PC-3 (cell line): Measurements from ENCODE around the gene TMPRSS2. TPM values are rescaled to one million over a fixed set of nuclear protein-coding genes. Genes with fewer than 3 reads are reported as not detected.

Experiments
- ATAC-seq: fragments of 200-7000 bp; cut with Tn5 transposase; 2 replicates; pipeline ENCODE4 v1.9.1; 2020; ENCODE audit warnings: mild to moderate bottlenecking, moderate library complexity
- BruUV-seq: library from RNA; stranded (reverse); fragments of 400-500 nt; replicated peaks from 2 replicates; lab custom pipeline; 2021; lab: Mats Ljungman, UMichigan
- CTCF ChIA-PET: fragments of 300-600 bp; sonication (Branson Sonifier 250); formaldehyde crosslinking; loops from one replicate; lab custom pipeline; 2022; ENCODE audit warnings: antibody characterized with exemption; lab: Charles Lee
- POLR2A ChIA-PET: fragments of 300-600 bp; sonication (Branson Sonifier 250); formaldehyde crosslinking; loops from one replicate; lab custom pipeline; 2022; ENCODE audit warnings: antibody characterized with exemption; ENCODE audit not compliant: unreplicated experiment; lab: Charles Lee
- DNase-seq: peaks from one replicate; pipeline ENCODE4 v3.0.0-alpha.2; 2015
- H2AFZ ChIP-seq: fragments of 300-600 bp; sonication (generic); 2 replicates; pipeline ENCODE4 v1.6.0; 2016; ENCODE audit warnings: antibody characterized with exemption, low read length
- H3F3A ChIP-seq: fragments of 300-600 bp; sonication (generic); one replicate; pipeline ENCODE4 v1.6.0; 2017; ENCODE audit warnings: antibody characterized with exemption, low read length, control low read depth, mild to moderate bottlenecking; ENCODE audit not compliant: unreplicated experiment
- H3K27ac ChIP-seq: fragments of 300-600 bp; sonication (generic); 2 replicates; pipeline ENCODE4 v1.5.1; 2016; ENCODE audit warnings: mild to moderate bottlenecking, low read length
- H3K27me3 ChIP-seq: fragments of 300-600 bp; sonication (generic); 2 replicates; pipeline ENCODE4 v1.6.1; 2016; ENCODE audit warnings: low read length, mixed read lengths
- H3K36me3 ChIP-seq: fragments of 300-600 bp; sonication (generic); 2 replicates; pipeline ENCODE4 v1.6.1; 2016; ENCODE audit warnings: low read depth, mixed run types, low read length, mixed read lengths
- H3K4me1 ChIP-seq: fragments of 300-600 bp; sonication (generic); 2 replicates; pipeline ENCODE4 v1.5.1; 2016; ENCODE audit warnings: low read length; ENCODE audit not compliant: insufficient read depth
- H3K4me2 ChIP-seq: fragments of 300-600 bp; sonication (generic); 2 replicates; pipeline ENCODE4 v1.6.0; 2016; ENCODE audit warnings: low read length
- H3K4me3 ChIP-seq: fragments of 300-600 bp; sonication (generic); 2 replicates; pipeline ENCODE4 v1.5.1; 2016; ENCODE audit warnings: mild to moderate bottlenecking, low read length, mixed read lengths
- H3K79me2 ChIP-seq: fragments of 300-600 bp; sonication (generic); 2 replicates; pipeline ENCODE4 v1.6.1; 2017; ENCODE audit warnings: low read length, mixed read lengths
- H3K9ac ChIP-seq: fragments of 300-600 bp; sonication (generic); 2 replicates; pipeline ENCODE4 v1.6.0; 2016; ENCODE audit warnings: mild to moderate bottlenecking, low read length
- H3K9me2 ChIP-seq: fragments of 300-600 bp; sonication (generic); replicated peaks from 2 replicates; pipeline ENCODE4 v1.6.1; 2016; ENCODE audit warnings: mixed run types, low read length, mixed read lengths
- H3K9me3 ChIP-seq: fragments of 300-600 bp; sonication (generic); 2 replicates; pipeline ENCODE4 v1.6.1; 2016; ENCODE audit warnings: low read length, mixed read lengths
- H4K20me1 ChIP-seq: fragments of 300-600 bp; sonication (generic); 2 replicates; pipeline ENCODE4 v1.6.1; 2016; ENCODE audit warnings: low read length, mixed read lengths
- EZH2 ChIP-seq: fragments of 300-600 bp; sonication (generic); IDR thresholded peaks from one replicate; pipeline ENCODE4 v1.6.1; 2017; ENCODE audit warnings: antibody characterized with exemption, mild to moderate bottlenecking, low read length; ENCODE audit not compliant: unreplicated experiment
- EZH2phosphoT487 ChIP-seq: fragments of 300-600 bp; sonication (generic); IDR thresholded peaks from 2 replicates; pipeline ENCODE4 v1.6.1; 2018; ENCODE audit warnings: mild to moderate bottlenecking, antibody characterized with exemption, low read length, borderline replicate concordance
- intact Hi-C: fragments of 100-400 bp; cut with micrococcal nuclease; formaldehyde crosslinking; loops from 2 replicates; pipeline ENCODE4 v1.9.0; 2023
- total RNA-seq: library from RNA; depleted of rRNA; stranded (reverse); fragments of >200 nt; gene quantifications from 2 replicates; pipeline ENCODE4 v1.2.3, GENCODE V29; 2014
- TF ChIP-seq, protein P1 (sequence below): fragments of 300-600 bp; sonication (generic); conservative IDR thresholded peaks from 2 replicates; pipeline ENCODE4 v1.5.1; 2017; ENCODE audit warnings: antibody characterized with exemption, low read depth, mild to moderate bottlenecking, low read length

Gene TMPRSS2
- total RNA-seq, 1 experiment from 2014 or later, result 15.8 TPM

DNA sequence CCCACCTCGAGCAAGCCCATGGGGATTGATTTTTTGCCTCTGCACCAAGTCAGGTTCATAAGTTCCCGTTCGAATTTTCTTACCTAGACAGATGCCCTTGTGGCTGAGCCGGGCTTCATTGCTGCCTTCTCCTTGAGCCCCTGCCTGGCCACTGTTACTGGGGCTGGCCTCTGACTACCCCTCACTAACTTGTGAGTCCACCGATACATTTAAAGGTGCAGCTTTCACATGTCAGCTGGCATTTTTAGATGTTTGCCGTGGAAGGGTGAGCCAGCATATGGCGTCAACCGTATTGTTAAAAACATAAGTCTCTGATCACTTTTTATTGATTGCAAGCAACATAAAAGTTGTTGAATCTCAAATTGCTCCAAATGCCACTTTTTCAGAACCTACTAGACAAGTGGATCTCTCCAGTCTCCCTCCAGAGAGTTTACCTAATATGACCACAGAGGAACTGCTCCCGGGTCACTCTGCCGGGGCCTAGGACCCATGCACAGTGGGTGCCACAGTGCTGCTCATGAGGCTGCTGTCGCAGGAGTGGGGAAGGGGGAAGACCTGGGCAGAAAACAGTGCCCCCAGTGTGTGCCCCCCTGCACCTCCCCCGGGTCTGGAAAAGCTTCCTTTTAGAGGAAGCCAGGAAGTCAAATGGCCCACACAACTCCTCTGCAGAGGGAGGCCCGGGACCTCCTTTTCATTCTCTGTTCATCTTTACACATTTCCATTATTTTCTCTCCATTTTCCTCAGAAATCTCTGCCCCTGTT lies 63.1 kb downstream of the TMPRSS2 start:
- H3K79me2 ChIP-seq, result no peaks in the 10 kb centered on the region
- TF ChIP-seq, protein P1, sequence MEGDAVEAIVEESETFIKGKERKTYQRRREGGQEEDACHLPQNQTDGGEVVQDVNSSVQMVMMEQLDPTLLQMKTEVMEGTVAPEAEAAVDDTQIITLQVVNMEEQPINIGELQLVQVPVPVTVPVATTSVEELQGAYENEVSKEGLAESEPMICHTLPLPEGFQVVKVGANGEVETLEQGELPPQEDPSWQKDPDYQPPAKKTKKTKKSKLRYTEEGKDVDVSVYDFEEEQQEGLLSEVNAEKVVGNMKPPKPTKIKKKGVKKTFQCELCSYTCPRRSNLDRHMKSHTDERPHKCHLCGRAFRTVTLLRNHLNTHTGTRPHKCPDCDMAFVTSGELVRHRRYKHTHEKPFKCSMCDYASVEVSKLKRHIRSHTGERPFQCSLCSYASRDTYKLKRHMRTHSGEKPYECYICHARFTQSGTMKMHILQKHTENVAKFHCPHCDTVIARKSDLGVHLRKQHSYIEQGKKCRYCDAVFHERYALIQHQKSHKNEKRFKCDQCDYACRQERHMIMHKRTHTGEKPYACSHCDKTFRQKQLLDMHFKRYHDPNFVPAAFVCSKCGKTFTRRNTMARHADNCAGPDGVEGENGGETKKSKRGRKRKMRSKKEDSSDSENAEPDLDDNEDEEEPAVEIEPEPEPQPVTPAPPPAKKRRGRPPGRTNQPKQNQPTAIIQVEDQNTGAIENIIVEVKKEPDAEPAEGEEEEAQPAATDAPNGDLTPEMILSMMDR, result no peak
- CTCF ChIA-PET, result no interaction called here
- intact Hi-C loops, result no loop called here
- no peaks in the 10 kb centered on the region for H3K4me1 ChIP-seq
- H3K27ac ChIP-seq, result no peak overlapping the region
- H3K27me3 ChIP-seq, result no peaks in the 10 kb centered on the region
- no peaks in the 10 kb centered on the region for H4K20me1 ChIP-seq
- no peak overlapping the region for H3K9ac ChIP-seq
- no peak for DNase-seq
- H3K4me2 ChIP-seq, result no peak overlapping the region
- H3K9me3 ChIP-seq, result no peaks in the 10 kb centered on the region
- no peak overlapping the region for H2AFZ ChIP-seq
- POLR2A ChIA-PET, result interaction anchor here (0.6 kb wide), 1 partner anchor 824 kb away, joined by 3 read pairs; no protein-coding TSS in a partner anchor
- no peaks in the 10 kb centered on the region for H3F3A ChIP-seq
- no peaks in the 10 kb centered on the region for H3K9me2 ChIP-seq
- no peaks in the 10 kb centered on the region for H3K36me3 ChIP-seq
- ATAC-seq, result no peak
- no TSS peak for BruUV-seq
- no peak overlapping the region for H3K4me3 ChIP-seq

DNA sequence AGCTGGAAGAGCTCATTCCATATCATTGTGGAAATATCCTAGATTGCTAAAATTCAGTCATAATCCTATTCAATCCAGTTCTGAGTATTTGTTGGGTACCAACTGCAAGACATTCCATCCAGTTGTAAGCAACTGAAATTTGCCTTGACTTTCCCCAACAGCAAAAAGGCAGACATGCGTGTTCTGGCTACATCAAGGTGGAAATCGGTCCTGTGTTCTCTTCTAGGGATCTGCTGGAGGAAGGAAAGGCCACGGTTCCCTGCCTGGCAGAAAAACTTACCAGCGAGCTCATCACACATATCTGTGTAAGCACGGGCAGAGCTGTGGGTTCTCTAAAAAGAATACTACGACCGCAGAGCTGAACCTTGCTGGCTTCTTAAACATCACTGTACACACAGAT lies 64.4 kb downstream of the TMPRSS2 start:
- CTCF ChIA-PET, result no interaction called here
- no TSS peak for BruUV-seq
- no peaks in the 10 kb centered on the region for H3K9me3 ChIP-seq
- H3K4me3 ChIP-seq, result no peak overlapping the region
- POLR2A ChIA-PET, result no interaction called here
- no peak overlapping the region for H2AFZ ChIP-seq
- H3K4me2 ChIP-seq, result no peak overlapping the region
- H3K27ac ChIP-seq, result no peak overlapping the region
- intact Hi-C loops, result no loop called here
- no peak overlapping the region for H3K9ac ChIP-seq
- no peaks in the 10 kb centered on the region for H3F3A ChIP-seq
- H3K9me2 ChIP-seq, result no peaks in the 10 kb centered on the region
- ATAC-seq, result no peak
- TF ChIP-seq, protein P1, result no peak
- TF ChIP-seq EZH2 (no peak), EZH2phosphoT487 (no peak)
- no peak for DNase-seq
- H4K20me1 ChIP-seq, result no peaks in the 10 kb centered on the region
- no peaks in the 10 kb centered on the region for H3K27me3 ChIP-seq
- no peaks in the 10 kb centered on the region for H3K4me1 ChIP-seq
- no peaks in the 10 kb centered on the region for H3K36me3 ChIP-seq
- no peaks in the 10 kb centered on the region for H3K79me2 ChIP-seq

DNA sequence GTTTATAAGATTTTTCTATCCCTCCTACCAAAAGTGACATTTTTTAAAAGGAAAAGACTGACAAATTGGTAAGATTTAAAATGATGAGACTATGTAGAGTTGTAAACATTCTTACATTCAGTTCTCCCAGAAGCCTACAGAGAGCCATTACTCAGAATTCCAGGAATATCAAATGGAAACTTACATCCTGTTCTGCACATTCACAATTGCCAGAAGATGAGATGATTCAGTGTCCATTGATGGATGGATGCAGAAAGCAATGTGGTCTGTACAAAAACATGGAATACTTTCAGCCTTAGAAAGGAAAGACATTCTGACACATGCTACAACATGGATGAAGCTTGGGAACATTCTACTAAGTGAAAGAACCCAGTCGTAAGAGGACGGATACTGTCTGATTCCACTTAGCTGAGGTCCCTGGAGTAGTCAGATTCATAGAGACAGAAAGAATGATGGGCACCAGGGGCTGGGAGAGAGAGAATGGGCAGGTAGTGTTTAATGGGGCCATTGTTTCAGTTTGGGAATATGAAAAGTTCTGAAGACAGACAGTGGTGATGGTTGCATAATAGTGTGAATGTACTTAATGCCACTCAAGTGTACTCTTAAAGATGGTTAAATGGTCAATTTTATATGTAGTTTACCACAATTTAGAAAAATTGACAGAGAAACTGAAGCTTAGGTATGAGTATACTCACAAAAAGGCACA lies 65.3 kb downstream of the TMPRSS2 start:
- H3K36me3 ChIP-seq, result no peaks in the 10 kb centered on the region
- H3K27ac ChIP-seq, result no peak overlapping the region
- no peaks in the 10 kb centered on the region for H3K79me2 ChIP-seq
- no peak for DNase-seq
- H3K9me2 ChIP-seq, result no peaks in the 10 kb centered on the region
- no peaks in the 10 kb centered on the region for H3F3A ChIP-seq
- H3K4me2 ChIP-seq, result no peak overlapping the region
- no peak overlapping the region for H3K4me3 ChIP-seq
- intact Hi-C loops, result no loop called here
- H3K27me3 ChIP-seq, result no peaks in the 10 kb centered on the region
- ChIA-PET POLR2A (no interaction called here), CTCF (no interaction called here)
- H3K4me1 ChIP-seq, result no peaks in the 10 kb centered on the region
- H4K20me1 ChIP-seq, result no peaks in the 10 kb centered on the region
- H2AFZ ChIP-seq, result no peak overlapping the region
- no peak overlapping the region for H3K9ac ChIP-seq
- no TSS peak for BruUV-seq
- ATAC-seq, result no peak
- no peak for TF ChIP-seq EZH2phosphoT487
- H3K9me3 ChIP-seq, result no peaks in the 10 kb centered on the region
